ENCODE measurements around the gene SYCE3.
A peak's percentile ranks its signal among the peaks of the same experiment; 100 is the strongest.
"Not testable (repeated sequence)": the region's sequence is repeated elsewhere in the genome, so short reads cannot be mapped to it uniquely, and the experiment has no call there.

The SYCE3 gene

DNA sequence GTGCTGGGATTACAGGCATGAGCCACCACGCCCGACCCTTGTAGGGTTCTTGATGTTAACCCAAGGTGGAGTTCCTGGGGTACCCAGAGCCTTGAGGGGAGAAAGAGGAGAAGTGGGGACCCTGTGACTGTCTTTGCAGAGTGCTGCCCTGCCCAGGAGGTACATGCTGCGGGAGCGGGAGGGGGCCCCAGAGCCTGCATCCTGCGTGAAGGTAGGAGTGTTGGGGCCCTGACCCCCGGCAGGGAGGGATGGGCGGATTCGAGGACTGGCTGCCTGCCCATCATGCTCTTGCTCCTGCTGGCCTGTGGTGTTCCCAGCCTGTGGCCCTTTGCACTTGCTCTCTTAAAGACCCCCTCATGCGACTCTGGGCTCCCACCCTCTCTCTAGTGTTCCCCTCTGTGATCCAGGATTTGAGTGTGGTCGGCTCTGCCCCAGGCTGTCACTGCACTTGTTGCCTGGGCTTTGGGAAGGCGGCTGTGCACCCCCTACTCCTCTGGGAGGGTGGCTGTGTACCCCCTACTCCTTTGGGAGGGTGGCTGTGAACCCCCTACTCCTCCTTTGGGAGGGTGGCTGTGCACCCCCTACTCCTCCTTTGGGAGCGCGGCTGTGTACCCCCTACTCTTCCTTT, 41.8 kb downstream of the SYCE3 start:
- DNase-seq (ENCODE audit: low read depth in 3 of 3) = no peak

DNA sequence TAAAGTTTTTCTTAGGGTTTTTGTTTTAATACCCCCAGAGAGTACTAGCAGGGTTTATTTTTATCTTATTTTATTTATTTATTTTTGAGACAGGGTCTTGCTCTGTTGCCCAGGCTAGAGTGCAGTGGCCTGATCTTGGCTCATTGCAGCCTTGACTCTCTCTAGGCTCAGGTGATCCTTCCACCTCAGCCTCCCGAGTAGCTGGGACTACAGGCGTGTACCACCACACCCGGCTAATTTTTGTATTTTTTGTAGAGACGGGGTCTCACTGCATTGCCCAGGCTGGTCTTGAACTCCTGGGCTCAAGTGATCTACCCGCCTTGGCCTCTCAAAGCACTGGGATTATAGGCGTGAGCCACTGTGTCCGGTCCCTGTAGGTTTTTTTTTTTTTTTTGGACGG, 42.5 kb downstream of the SYCE3 start:
- not testable (repeated sequence) for DNase-seq (ENCODE audit: low read depth in 3 of 3)

DNA sequence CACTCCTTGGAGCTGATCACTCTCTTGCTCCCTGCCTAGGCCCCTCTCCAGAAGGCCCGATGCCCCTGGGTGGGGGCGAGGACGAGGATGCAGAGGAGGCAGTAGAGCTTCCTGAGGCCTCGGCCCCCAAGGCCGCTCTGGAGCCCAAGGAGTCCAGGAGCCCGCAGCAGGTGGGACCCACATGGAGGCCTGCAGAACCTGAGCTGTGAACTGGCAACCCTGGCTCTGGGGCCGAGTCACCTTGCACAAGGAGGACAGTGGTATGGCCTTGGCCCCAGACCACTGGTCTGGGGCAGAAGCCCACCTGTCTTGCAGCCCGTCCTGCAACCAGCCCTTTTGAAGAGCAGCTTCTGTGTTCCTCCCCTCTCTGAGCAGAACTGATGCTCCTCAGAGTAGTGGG, 43.6 kb downstream of the SYCE3 start:
- DNase-seq (ENCODE audit: low read depth in 3 of 3) = no peak

DNA sequence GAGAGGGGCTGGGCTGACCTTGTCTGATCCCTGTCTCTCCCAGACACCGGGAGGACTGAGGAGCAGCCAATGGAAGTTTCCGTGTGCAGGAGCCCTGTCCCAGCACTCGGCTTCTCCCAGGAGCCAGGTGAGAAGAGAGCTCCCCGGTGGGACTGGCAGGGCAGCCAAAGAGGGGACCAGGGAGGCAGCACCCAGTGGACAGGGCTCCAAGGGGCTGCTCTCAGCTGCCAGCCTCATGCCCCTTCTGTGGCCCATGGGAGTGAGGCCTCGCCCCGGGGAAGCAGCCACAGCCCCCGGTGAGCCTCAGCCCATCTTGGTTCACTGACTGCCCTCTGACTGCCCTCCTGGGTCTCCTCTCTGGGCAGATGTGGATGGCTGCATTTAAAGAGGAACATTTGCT, 44.1 kb downstream of the SYCE3 start:
- no peak for DNase-seq (ENCODE audit: low read depth in 3 of 3)

DNA sequence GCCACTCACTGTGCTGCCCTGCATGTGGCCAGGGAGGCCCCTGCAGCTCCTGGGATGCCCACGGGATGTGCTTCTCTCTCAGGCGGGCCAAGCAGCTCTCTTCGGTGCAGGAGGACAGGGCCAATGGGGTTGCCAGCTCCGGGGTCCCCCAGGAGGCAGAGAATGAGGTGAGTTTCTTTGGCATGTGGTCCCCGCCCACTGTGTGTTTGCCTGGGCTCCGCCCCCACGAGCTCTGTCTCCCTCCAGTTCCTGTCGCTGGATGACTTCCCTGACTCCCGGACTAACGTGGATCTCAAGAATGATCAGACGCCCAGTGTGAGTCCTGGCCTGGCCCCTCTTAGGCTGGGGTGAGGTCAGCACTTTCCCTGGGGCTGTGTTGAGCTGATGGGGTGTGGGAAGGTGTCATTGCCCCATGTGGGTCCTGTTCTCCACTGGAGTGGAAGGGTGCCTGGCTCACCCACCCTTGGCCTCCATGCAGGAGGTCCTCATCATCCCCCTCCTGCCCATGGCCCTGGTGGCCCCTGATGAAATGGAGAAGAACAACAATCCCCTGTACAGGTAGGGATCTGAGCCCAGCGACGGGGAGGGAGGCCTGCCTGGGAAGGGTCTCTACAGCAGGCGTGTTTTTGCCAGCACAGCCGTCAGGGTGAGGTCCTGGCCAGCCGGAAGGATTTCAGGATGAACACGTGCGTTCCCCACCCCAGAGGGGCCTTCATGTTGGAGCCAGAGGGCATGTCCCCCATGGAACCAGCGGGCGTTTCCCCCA, 45.0 kb downstream of the SYCE3 start:
- no peak for DNase-seq (ENCODE audit: low read depth in 3 of 3)

DNA sequence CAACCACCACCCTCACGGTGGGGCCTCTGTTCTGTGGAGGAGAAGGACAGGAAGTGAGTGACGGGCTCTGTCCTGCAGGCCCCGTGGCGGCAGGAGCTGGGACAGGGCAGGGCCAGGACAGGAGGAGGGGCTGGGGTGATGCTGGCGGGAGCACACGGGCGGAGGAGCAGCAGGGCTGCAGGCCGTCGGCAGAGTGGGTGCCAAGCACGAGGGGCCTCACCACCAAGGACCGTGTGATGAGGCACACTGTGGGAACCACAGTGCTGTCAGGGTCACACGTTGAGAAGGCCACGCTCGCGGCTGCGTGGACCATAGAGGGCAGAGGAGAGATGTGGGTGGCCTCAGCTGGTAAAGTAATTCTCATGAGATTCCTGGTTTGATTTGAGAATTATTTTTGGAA, 45.8 kb downstream of the SYCE3 start:
- DNase-seq (ENCODE audit: low read depth in 3 of 3) = no peak

DNA sequence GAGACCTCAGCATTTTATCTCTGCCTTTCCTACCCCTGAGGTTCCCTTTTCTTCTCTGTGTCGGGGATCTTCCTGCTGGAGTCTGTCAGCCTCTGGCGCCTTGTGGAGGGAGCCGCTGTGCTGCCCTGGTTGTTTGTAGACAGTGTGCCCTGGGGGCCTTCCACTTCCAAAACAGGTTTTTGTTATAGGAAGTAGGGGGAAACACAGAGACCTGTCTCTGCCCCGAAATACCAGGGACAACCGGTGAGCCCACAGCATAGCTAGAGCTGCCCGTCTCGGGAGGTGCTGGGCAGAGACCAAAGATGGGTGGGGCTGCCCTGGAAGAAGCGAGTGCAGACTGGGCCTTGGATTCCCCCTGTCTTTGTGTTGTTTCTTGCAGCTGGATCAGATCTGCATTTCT, 46.7 kb downstream of the SYCE3 start:
- no peak for DNase-seq (ENCODE audit: low read depth in 3 of 3)

DNA sequence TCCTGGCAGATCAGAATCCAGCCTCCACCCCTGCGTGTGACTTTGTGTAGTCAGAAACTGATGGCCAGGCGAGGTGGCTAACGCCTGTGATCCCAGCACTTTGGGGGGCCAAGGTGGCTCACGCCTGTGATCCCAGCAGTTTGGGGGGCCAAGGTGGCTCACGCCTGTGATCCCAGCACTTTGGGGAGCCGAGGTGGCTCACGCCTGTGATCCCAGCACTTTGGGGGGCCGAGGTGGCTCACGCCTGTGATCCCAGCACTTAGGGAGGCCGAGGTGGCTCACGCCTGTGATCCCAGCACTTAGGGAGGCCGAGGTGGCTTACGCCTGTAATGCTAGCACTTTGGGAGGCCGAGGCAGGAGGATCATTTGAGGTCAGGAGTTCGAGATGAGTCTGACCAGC, 49.5 kb downstream of the SYCE3 start:
- DNase-seq (ENCODE audit: low read depth in 3 of 3) = no peak

DNA sequence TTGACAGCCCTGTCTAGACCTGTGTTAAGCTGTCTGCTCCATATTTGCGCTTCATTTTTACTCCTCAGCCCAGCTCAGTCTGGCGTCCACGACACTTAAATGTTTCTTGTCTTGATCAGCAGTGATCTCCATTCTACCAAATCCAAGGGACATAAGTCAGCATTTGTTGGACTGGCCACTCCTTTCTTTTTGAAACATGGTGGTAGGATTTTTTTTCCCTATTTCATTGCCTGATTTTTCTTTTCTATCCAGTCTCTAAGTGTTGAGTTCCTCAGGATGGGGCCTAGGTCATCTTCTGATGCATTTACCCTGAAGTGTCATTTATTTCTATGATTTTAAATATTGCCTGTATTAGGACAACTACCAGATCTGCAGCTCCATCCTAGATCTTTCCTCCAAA, 53.8 kb downstream of the SYCE3 start:
- no peak for DNase-seq (ENCODE audit: low read depth in 3 of 3)

DNA sequence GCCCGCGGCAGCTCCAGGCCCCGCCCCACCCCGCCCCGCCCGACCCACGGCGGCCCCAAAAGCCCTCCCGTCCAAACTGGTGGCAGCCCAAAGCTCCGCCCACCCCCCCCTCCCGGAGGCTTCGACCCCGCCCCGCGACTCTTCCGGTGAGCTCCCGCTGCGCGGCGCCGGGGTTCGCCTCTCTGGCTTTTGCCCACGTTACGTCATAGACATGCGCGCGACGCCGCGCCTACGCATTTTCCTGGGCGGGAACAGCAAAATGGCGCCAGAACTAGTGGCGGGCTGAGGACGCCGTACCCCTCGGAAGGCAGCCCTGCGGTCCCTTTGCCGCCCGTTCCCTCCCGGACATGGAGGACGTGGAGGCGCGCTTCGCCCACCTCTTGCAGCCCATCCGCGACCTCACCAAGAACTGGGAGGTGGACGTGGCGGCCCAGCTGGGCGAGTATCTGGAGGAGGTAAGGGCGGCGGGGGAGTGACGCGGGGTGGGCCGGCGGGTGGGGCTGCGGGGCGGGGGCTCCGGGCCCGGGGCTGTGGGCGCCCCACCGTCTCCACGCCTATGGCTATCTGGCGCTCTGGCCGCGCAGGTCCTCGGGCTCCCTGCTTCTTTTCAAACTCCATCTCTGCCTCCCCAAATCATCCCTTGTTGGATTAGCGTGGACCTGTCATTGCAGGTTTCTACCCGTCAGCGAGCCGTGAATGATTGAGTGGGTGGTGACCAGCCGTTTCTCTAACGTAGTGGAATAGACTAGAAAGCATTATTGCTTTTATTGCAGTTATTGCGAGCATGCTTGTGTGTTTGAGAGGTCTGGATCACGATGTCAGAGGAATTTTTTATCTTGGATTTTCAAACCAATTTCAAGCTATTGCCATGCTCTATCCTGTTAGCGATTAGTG, 54.5 kb downstream of the SYCE3 start, which contains the start of gene NCAPH2:
Gene NCAPH2, plus strand, starts transcription at position 234 of the 894 bp plus-strand sequence. Its CDS starts 114 bp downstream, at position 348.
- peak; percentile 96 to 98 (median 97) for DNase-seq (ENCODE audit: low read depth in 3 of 3)

DNA sequence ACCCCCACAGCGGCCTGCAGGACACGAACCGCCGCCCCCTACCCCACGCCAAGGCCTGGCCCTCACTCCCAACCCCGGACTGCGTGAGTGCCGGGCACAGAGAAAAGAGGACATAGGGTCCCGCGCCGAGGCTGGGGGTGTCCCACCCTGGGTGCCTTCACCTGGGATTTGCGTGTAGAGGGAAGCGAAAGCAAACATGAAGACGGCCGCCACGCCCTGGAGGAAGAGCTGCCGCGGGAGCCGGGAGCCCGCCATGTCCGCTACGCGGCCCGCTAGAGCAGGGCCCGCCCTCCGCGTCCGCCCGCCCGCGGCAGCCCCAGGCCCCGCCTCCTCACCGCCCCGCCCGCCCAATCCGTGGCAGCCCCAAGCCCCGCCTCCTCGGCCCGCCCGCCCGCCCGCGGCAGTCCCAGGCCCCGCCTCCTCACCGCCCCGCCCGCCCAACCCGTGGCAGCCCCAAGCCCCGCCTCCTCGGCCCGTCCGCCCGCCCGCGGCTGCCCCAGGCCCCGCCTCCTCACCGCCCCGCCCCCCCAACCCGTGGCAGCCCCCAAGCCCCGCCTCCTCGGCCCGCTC, 55.2 kb downstream of the SYCE3 start, which contains the start of gene LMF2:
Gene LMF2, minus strand, starts transcription at position 282 of the 570 bp plus-strand sequence. Its CDS starts 27 bp downstream, at position 255.
- peak; percentile 82 to 96 (median 90) for DNase-seq (ENCODE audit: low read depth in 3 of 3)

DNA sequence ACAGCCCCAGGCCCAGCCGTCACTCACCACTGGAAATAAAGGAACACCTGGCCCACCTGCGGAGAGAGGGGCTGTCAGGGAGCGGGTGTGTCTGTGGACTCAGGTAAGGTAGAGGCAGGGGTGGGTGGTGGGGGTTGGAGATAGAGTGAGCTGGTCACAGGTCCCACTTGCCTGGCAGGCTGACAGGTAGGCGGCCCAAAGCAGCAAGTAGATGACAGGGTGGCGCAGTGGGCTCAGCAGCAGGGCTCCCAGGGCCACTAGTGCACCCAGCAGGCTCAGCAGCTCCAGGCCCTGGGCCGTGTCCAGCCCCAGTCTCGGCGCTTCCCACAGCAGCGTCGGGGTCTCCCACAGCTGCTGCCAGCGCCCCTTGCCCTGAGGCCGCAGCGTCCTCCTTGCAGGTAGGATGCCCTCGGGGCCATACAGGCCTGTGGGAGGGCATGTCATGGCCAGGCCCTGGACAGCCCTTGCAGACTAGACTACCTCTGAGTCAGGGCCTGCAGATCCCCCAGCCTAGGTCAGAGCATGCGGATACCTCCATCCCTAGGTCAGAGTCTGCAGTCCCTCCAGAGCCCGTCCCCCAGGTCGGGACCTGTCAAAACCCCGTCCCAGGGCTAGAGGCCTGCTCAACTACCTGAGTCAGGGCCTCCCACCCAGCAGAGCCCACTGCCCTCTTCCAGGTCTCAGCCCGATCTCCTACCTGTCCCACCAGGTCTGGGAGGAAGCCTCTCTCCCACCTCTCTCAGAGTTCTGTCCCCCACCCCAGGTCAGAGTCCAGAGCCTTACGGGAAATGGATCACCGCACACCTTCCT, 55.9 kb downstream of the SYCE3 start:
- no peak for DNase-seq (ENCODE audit: low read depth in 3 of 3)

DNA sequence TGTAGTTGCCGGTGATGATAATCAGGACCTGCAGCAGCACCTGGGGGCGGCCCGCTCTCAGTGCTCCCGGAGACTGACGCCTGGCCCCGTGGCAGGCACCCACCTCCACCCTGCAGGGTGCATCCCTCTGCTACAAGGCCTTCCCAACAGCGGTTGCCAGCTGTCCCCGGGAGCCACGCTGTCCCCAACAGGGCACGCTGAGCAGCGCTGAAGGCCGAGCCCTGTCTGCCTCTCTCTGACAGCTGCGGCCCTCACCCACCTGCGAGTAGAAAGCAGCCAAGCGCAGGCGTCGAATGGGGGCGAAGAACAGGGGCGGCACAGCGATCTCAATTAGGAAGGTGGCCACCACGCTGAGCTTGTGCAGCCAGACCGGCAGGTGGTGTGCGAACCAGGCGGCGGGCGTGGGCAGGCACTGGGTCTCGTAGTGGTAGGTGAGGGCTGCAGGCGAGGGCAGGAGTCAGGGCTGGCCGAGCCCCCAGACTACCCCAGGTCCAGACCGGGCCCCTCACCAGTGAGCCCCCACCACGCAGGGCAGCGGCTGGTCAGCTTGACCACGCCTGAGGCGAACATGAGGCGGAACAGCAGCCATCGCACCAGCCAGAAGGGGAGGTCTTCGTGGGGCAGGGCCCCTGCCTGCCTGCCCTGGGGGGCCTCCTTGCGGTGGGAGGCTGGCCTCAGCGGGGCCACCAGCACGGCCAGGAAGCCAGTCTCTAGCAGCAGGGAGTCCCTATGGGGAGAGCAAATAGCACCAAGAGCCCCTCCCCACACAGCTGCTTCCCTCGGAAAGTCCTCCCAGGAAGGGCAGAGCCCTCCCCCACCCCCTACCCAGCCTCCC, 56.7 kb downstream of the SYCE3 start:
- no peak for DNase-seq (ENCODE audit: low read depth in 3 of 3)

DNA sequence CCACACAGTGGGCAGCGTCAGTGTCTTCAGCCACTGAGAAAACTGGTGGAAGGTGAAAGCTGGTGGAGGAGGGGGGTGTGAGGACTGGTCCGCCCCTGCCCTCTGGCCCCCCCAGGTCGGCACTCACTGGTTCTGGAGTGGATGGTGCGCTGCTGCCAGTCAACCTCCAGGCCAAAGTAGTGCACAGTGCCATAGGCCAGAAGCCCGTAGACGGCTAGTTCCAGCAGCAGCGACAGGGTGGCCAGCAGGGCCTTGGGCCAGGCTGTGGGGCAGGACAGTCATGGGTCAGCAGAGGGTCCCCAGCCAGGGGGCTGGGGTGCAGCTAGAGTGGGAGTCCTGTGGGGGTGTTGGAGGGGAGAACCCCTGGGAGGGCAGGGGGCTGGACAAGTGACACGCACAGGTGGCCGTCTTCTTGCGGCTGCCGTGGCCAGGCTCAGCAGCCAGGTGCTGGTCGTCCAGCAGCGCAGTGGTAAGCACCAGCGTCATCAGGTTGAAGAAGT, 57.4 kb downstream of the SYCE3 start:
- no peak for DNase-seq (ENCODE audit: low read depth in 3 of 3)

DNA sequence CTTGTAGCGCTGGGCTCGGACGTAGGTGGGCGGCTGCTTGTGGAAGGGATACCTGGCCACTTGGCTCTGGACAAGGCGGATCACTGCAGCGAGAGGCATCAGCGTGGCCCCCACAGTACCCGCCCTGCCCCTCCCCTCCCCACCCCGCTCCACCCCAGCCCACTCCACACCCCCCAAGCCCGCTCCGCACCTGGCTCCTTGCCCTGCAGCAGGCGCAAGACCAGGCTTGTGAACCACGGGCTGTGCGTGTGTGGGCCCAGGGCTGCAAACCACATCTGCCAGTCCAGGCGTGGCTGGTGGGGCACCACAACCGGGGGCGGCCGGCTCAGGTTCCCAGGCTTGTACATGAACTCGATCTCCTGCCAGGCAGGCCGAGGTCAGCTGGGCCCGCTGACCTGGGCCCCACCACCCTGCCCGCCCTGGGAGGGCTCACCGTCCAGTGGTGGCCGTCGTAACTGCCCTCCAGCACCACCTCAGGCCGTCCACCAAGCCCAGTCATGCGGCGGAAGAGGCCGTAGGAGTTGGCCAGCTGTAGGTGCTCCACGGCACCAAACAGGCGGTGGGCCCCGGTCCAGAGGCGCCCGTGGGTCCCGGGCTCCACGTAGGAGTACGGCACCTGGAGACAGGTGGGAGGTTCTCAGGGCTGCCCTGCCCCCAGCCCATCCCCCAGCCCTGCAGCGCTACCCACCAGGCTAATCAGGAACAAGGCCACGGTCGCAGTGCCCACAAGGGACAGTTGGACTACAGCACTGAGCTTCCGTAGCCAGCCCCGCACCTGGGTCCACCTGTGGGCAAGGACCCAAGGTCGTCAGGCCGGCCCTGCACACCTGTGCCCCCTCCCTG, 58.1 kb downstream of the SYCE3 start:
- no peak for DNase-seq (ENCODE audit: low read depth in 3 of 3)

DNA sequence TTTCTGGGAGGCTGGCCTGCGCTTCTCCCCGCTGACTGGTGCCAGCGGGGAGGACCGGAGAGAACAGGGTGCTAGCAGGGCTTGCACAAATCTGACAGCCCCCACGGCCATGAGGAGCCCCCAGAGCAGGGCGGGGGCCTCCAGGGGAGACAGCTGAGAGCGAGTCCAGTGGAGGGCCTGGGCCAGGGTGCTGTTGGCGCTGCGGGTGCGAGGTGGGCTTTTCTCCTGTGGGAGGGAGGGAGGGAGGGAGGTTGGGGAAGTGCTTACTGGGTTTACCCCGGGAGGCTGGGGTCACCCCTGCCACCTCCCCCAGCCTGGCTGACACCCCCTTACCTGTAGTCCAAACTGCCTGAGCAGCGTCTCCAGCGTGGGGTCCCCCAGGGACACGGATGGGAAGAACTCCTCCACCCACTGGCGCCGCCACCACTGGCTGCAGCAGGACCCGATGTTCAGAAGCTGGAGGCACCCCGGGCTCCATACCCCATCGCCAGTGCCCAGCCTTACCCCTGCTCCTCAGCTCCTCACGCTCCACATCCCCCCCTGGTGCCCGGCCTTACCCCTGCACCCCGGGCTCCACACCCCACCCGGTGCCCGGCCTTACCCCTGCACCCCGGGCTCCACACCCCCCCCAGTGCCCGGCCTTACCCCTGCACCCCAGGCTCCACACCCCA, 59.1 kb downstream of the SYCE3 start:
- no peak for DNase-seq (ENCODE audit: low read depth in 3 of 3)

DNA sequence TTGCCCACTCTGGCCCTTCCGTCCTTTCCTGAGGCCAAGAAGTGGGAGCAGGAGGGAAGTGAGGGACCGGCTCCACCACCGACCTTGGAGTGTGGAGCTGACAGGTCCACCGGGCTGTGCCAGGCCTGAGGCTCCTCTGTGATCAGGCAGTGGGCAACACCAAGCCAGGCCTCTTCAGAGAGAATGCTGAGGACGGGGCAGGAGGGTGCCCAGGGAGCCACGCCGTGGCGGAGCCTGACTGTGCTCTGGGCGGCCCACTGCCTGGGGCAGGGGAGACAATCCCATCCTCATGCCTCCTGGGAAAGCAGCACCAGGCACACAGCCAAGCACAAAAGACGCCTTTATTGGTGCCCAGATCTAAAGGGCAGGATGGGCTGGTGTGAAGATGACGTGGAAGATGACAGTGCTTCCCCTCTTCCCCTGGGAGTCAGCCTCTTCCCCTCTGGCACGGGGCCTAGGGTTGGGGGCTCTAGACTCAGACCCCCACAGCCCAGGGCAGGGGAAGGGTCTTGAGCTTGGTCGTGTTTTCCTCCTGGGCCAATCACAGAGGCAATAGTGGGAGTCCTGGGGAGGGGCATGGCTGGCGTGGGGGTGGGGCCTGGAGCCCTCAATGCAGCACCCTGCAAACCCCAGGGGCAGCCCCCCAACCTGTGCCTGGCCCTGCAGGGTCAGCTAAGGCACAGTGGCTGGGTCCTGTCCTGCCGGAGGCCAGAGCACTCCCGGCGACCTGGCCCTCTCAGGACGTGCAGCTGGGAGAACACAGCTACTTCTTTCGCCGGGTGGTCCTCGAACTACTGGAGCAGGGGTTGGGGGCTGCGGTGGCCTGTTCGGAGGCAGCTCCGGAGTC, 59.9 kb downstream of the SYCE3 start:
- DNase-seq (ENCODE audit: low read depth in 3 of 3) = no peak

DNA sequence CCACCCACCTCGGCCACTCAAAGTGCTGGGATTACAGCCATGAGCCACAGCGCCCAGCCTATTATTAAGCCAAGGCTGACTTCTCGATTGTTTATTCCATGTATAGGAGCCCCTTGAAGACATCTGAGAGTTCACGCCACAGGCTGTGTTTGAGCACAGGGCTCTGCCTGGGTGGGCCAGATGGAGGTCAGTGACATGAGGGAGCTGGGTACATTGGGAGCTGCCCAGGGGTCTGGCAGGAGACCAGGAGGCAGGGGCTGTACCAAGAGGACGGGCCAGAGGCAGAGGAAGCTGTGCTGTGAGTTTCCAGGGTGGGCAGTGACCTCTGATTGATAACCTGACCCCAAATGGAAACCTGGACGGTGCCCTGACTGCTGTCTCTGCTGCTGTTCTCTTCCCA, 60.6 kb downstream of the SYCE3 start:
- DNase-seq (ENCODE audit: low read depth in 3 of 3) = no peak
